ENCODE measurements around the gene MSMB.

MSMB gene

GRCh38 chr10:46084321-46085165 lies 38.5 kb upstream of the MSMB start:
- H3K36me3 ChIP-seq (ENCODE audit: insufficient read depth, low read length) = no peaks in the 10 kb centered on the region
- H3K4me3 ChIP-seq (ENCODE audit: low read length) = no peak overlapping the region
- no peak overlapping the region for H3K27ac ChIP-seq (ENCODE audit: low read depth, low read length)
- H3K9ac ChIP-seq (ENCODE audit: low read depth, low read length) = no peak overlapping the region
- no peaks in the 10 kb centered on the region for H3K27me3 ChIP-seq (ENCODE audit: insufficient read depth, low read length)
- H3K4me1 ChIP-seq (ENCODE audit: insufficient read depth, low read length) = no peaks in the 10 kb centered on the region
- WGBS = 83% methylated on average over 9 of the region's 12 CpGs
- no peaks in the 10 kb centered on the region for H3K9me3 ChIP-seq (ENCODE audit: insufficient read depth, low read depth, low read length)

GRCh38 chr10:46080886-46081285 lies 34.8 kb upstream of the MSMB start:
- 93% methylated on average over 2 of the region's 2 CpGs for WGBS
- Histone ChIP-seq H3K9ac (ENCODE audit: low read depth, low read length) (no peak overlapping the region), H3K27ac (ENCODE audit: low read depth, low read length) (no peak overlapping the region), H3K27me3 (ENCODE audit: insufficient read depth, low read length) (no peaks in the 10 kb centered on the region), H3K36me3 (ENCODE audit: insufficient read depth, low read length) (no peaks in the 10 kb centered on the region), H3K4me1 (ENCODE audit: insufficient read depth, low read length) (no peaks in the 10 kb centered on the region), H3K4me3 (ENCODE audit: low read length) (no peak overlapping the region), H3K9me3 (ENCODE audit: insufficient read depth, low read depth, low read length) (no peaks in the 10 kb centered on the region)

- 89% methylated on average over 3 of the region's 4 CpGs for WGBS
- Histone ChIP-seq H3K4me3 (ENCODE audit: low read length) (no peak overlapping the region), H3K27me3 (ENCODE audit: insufficient read depth, low read length) (no peaks in the 10 kb centered on the region), H3K9me3 (ENCODE audit: insufficient read depth, low read depth, low read length) (no peaks in the 10 kb centered on the region), H3K4me1 (ENCODE audit: insufficient read depth, low read length) (no peaks in the 10 kb centered on the region), H3K9ac (ENCODE audit: low read depth, low read length) (no peak overlapping the region), H3K36me3 (ENCODE audit: insufficient read depth, low read length) (no peaks in the 10 kb centered on the region), H3K27ac (ENCODE audit: low read depth, low read length) (no peak overlapping the region)
Measured at GRCh38 chr10:46079831-46080585, 33.9 kb upstream of the MSMB start.

- H3K4me1 ChIP-seq (ENCODE audit: insufficient read depth, low read length) = no peaks in the 10 kb centered on the region
- WGBS = 90% methylated on average over 5 of the region's 5 CpGs
- H3K4me3 ChIP-seq (ENCODE audit: low read length) = no peak overlapping the region
- no peak overlapping the region for H3K27ac ChIP-seq (ENCODE audit: low read depth, low read length)
- H3K9me3 ChIP-seq (ENCODE audit: insufficient read depth, low read depth, low read length) = no peaks in the 10 kb centered on the region
- no peaks in the 10 kb centered on the region for H3K27me3 ChIP-seq (ENCODE audit: insufficient read depth, low read length)
- H3K9ac ChIP-seq (ENCODE audit: low read depth, low read length) = no peak overlapping the region
- H3K36me3 ChIP-seq (ENCODE audit: insufficient read depth, low read length) = no peaks in the 10 kb centered on the region
Measured at GRCh38 chr10:46077731-46078413, 31.8 kb upstream of the MSMB start.

- Histone ChIP-seq H3K9ac (ENCODE audit: low read depth, low read length) (no peak overlapping the region), H3K4me3 (ENCODE audit: low read length) (no peak overlapping the region), H3K27ac (ENCODE audit: low read depth, low read length) (no peak overlapping the region), H3K4me1 (ENCODE audit: insufficient read depth, low read length) (no peaks in the 10 kb centered on the region), H3K27me3 (ENCODE audit: insufficient read depth, low read length) (no peaks in the 10 kb centered on the region), H3K36me3 (ENCODE audit: insufficient read depth, low read length) (no peaks in the 10 kb centered on the region), H3K9me3 (ENCODE audit: insufficient read depth, low read depth, low read length) (no peaks in the 10 kb centered on the region)
- 88% methylated on average over 4 of the region's 4 CpGs for WGBS
Measured at GRCh38 chr10:46077141-46077554, 31.1 kb upstream of the MSMB start.

- no peaks in the 10 kb centered on the region for H3K4me1 ChIP-seq (ENCODE audit: insufficient read depth, low read length)
Measured at GRCh38 chr10:46075869-46076268, 29.8 kb upstream of the MSMB start.

GRCh38 chr10:46074196-46074946 lies 28.3 kb upstream of the MSMB start:
- Histone ChIP-seq H3K36me3 (ENCODE audit: insufficient read depth, low read length) (no peaks in the 10 kb centered on the region), H3K9ac (ENCODE audit: low read depth, low read length) (no peak overlapping the region), H3K4me3 (ENCODE audit: low read length) (no peak overlapping the region), H3K9me3 (ENCODE audit: insufficient read depth, low read depth, low read length) (no peaks in the 10 kb centered on the region), H3K27ac (ENCODE audit: low read depth, low read length) (no peak overlapping the region), H3K4me1 (ENCODE audit: insufficient read depth, low read length) (no peaks in the 10 kb centered on the region), H3K27me3 (ENCODE audit: insufficient read depth, low read length) (no peaks in the 10 kb centered on the region)
- WGBS = 77% methylated on average over 4 of the region's 4 CpGs

More at GRCh38 chr10:46075869-46076268, 29.8 kb upstream of the MSMB start:
- no peak overlapping the region for H3K9ac ChIP-seq (ENCODE audit: low read depth, low read length)
- H3K27me3 ChIP-seq (ENCODE audit: insufficient read depth, low read length) = no peaks in the 10 kb centered on the region
- H3K27ac ChIP-seq (ENCODE audit: low read depth, low read length) = no peak overlapping the region
- no peak overlapping the region for H3K4me3 ChIP-seq (ENCODE audit: low read length)
- 93% methylated on average over 3 of the region's 3 CpGs for WGBS
- no peaks in the 10 kb centered on the region for H3K9me3 ChIP-seq (ENCODE audit: insufficient read depth, low read depth, low read length)
- H3K36me3 ChIP-seq (ENCODE audit: insufficient read depth, low read length) = no peaks in the 10 kb centered on the region

- H3K4me1 ChIP-seq (ENCODE audit: insufficient read depth, low read length) = no peaks in the 10 kb centered on the region
- no peaks in the 10 kb centered on the region for H3K36me3 ChIP-seq (ENCODE audit: insufficient read depth, low read length)
- H3K9me3 ChIP-seq (ENCODE audit: insufficient read depth, low read depth, low read length) = no peaks in the 10 kb centered on the region; the same call in 1 of the 2 replicates
- no peak overlapping the region for H3K9ac ChIP-seq (ENCODE audit: low read depth, low read length)
- no peak overlapping the region for H3K4me3 ChIP-seq (ENCODE audit: low read length)
- H3K27ac ChIP-seq (ENCODE audit: low read depth, low read length) = no peak overlapping the region
- WGBS = 100% methylated on average over 1 of the region's 1 CpG
- no peaks in the 10 kb centered on the region for H3K27me3 ChIP-seq (ENCODE audit: insufficient read depth, low read length)
Measured at GRCh38 chr10:46073564-46073963, 27.5 kb upstream of the MSMB start.

- Histone ChIP-seq H3K36me3 (ENCODE audit: insufficient read depth, low read length) (no peaks in the 10 kb centered on the region), H3K9me3 (ENCODE audit: insufficient read depth, low read depth, low read length) (no peaks in the 10 kb centered on the region; the same call in 1 of the 2 replicates), H3K4me3 (ENCODE audit: low read length) (no peak overlapping the region), H3K9ac (ENCODE audit: low read depth, low read length) (no peak overlapping the region), H3K27ac (ENCODE audit: low read depth, low read length) (no peak overlapping the region), H3K27me3 (ENCODE audit: insufficient read depth, low read length) (no peaks in the 10 kb centered on the region), H3K4me1 (ENCODE audit: insufficient read depth, low read length) (peaks cover 8% of the 10 kb centered on the region)
- 66% methylated on average over 6 of the region's 6 CpGs for WGBS
Measured at GRCh38 chr10:46070749-46071148, 24.7 kb upstream of the MSMB start.

GRCh38 chr10:46069771-46070463 lies 23.8 kb upstream of the MSMB start:
- Histone ChIP-seq H3K27ac (ENCODE audit: low read depth, low read length) (no peak overlapping the region), H3K9me3 (ENCODE audit: insufficient read depth, low read depth, low read length) (no peaks in the 10 kb centered on the region; the same call in 1 of the 2 replicates), H3K4me1 (ENCODE audit: insufficient read depth, low read length) (peaks cover 8% of the 10 kb centered on the region), H3K4me3 (ENCODE audit: low read length) (no peak overlapping the region), H3K36me3 (ENCODE audit: insufficient read depth, low read length) (no peaks in the 10 kb centered on the region), H3K27me3 (ENCODE audit: insufficient read depth, low read length) (no peaks in the 10 kb centered on the region), H3K9ac (ENCODE audit: low read depth, low read length) (no peak overlapping the region)
- WGBS = 92% methylated on average over 6 of the region's 6 CpGs
